K562 (cell line): ENCODE measurements around the gene L3HYPDH.

Source experiments
- ELF1 ChIP-seq: fragments of 200-800 bp; sonication (Bioruptor generic); IDR thresholded peaks from 2 replicates; pipeline ENCODE4 v1.6.1; 2016; ENCODE audit warnings: missing genetic modification characterization, missing compliant biosample characterization
- HDGF ChIP-seq: fragments of 450-650 bp; IDR thresholded peaks from 2 replicates; pipeline ENCODE4 v1.6.1; 2016
- MTA1 ChIP-seq: fragments of 450-650 bp; IDR thresholded peaks from 2 replicates; pipeline ENCODE4 v1.6.1; 2017; ENCODE audit warnings: borderline replicate concordance
- MXI1 ChIP-seq: IDR thresholded peaks from 2 replicates; pipeline ENCODE4 v1.6.1; 2011; ENCODE audit warnings: low read depth, mild to moderate bottlenecking, improper control_type of control experiment, low read length
- NCOR1 ChIP-seq: fragments of 450-650 bp; IDR thresholded peaks from 2 replicates; pipeline ENCODE4 v1.6.1; 2016; ENCODE audit warnings: mild to moderate bottlenecking, moderate library complexity
- NRF1 ChIP-seq, 2 experiments: fragments of 450-650 bp; IDR thresholded peaks in 1 of 2; conservative IDR thresholded peaks in 1 of 2; 2 replicates each; pipeline ENCODE4 v1.6.1; 2014; ENCODE audit warnings: mild to moderate bottlenecking in 2 of 2
- POLR2A ChIP-seq: fragments of 450-650 bp; conservative IDR thresholded peaks from 2 replicates; pipeline ENCODE4 v1.6.1; 2016
- SPI1 ChIP-seq: IDR thresholded peaks from 2 replicates; pipeline ENCODE4 v1.6.1; 2011; ENCODE audit warnings: low read depth, low read length, control low read depth, borderline replicate concordance
- USF1 ChIP-seq: sonication (generic); formaldehyde crosslinking; IDR thresholded peaks from 2 replicates; pipeline ENCODE4 v1.9.0; 2022; ENCODE audit warnings: mild to moderate bottlenecking, missing genetic modification reagents
- ZEB2 ChIP-seq: fragments of 450-650 bp; IDR thresholded peaks from 2 replicates; pipeline ENCODE4 v1.6.1; 2016
- TF ChIP-seq, protein P1 (sequence below): IDR thresholded peaks from 3 replicates; pipeline ENCODE4 v1.6.1; 2011; ENCODE audit warnings: borderline replicate concordance, mild to moderate bottlenecking, moderate library complexity; ENCODE audit not compliant: insufficient read length; ENCODE audit errors: extremely low read depth
- TF ChIP-seq, protein P2 (sequence below), 3 experiments: IDR thresholded peaks in 2 of 3; conservative IDR thresholded peaks in 1 of 3; 2 replicates each; pipeline ENCODE4 v1.5.1; 2011 to 2012; ENCODE audit warnings: low read length in 3 of 3, mild to moderate bottlenecking in 3 of 3, control low read depth in 2 of 3, improper control_type of control experiment in 1 of 3, inconsistent platforms in 1 of 3, low read depth in 1 of 3, mixed read lengths in 1 of 3, moderate library complexity in 1 of 3; ENCODE audit not compliant: insufficient read depth in 2 of 3

GRCh38 chr14:59461891-59462290 lies 22.3 kb downstream of the L3HYPDH start:
- TF ChIP-seq SPI1: no peak
- TF ChIP-seq MTA1: no peak
- TF ChIP-seq, protein P1, sequence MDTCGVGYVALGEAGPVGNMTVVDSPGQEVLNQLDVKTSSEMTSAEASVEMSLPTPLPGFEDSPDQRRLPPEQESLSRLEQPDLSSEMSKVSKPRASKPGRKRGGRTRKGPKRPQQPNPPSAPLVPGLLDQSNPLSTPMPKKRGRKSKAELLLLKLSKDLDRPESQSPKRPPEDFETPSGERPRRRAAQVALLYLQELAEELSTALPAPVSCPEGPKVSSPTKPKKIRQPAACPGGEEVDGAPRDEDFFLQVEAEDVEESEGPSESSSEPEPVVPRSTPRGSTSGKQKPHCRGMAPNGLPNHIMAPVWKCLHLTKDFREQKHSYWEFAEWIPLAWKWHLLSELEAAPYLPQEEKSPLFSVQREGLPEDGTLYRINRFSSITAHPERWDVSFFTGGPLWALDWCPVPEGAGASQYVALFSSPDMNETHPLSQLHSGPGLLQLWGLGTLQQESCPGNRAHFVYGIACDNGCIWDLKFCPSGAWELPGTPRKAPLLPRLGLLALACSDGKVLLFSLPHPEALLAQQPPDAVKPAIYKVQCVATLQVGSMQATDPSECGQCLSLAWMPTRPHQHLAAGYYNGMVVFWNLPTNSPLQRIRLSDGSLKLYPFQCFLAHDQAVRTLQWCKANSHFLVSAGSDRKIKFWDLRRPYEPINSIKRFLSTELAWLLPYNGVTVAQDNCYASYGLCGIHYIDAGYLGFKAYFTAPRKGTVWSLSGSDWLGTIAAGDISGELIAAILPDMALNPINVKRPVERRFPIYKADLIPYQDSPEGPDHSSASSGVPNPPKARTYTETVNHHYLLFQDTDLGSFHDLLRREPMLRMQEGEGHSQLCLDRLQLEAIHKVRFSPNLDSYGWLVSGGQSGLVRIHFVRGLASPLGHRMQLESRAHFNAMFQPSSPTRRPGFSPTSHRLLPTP: no peak
- no peak for TF ChIP-seq NRF1 (conservative IDR thresholded peaks at IDR 0.05 in 1 of 2, IDR thresholded peaks at IDR 0.05 in 1 of 2)
- no peak for TF ChIP-seq HDGF
- TF ChIP-seq NCOR1: no peak
- no peak for TF ChIP-seq USF1
- TF ChIP-seq MXI1: no peak
- TF ChIP-seq, protein P2, sequence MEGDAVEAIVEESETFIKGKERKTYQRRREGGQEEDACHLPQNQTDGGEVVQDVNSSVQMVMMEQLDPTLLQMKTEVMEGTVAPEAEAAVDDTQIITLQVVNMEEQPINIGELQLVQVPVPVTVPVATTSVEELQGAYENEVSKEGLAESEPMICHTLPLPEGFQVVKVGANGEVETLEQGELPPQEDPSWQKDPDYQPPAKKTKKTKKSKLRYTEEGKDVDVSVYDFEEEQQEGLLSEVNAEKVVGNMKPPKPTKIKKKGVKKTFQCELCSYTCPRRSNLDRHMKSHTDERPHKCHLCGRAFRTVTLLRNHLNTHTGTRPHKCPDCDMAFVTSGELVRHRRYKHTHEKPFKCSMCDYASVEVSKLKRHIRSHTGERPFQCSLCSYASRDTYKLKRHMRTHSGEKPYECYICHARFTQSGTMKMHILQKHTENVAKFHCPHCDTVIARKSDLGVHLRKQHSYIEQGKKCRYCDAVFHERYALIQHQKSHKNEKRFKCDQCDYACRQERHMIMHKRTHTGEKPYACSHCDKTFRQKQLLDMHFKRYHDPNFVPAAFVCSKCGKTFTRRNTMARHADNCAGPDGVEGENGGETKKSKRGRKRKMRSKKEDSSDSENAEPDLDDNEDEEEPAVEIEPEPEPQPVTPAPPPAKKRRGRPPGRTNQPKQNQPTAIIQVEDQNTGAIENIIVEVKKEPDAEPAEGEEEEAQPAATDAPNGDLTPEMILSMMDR (IDR thresholded peaks at IDR 0.05 in 2 of 3, conservative IDR thresholded peaks at IDR 0.05 in 1 of 3; ENCODE audit: insufficient read depth in 2 of 3, low read depth in 1 of 3, low read length in 3 of 3): no peak
- no peak for TF ChIP-seq POLR2A
- TF ChIP-seq ZEB2: no peak
- no peak for TF ChIP-seq ELF1 (tag)
